MM.1S (cell line): ENCODE data around the gene CHAMP1.

Source experiments
- DNase-seq: peaks from one replicate; pipeline ENCODE4 v3.0.0-alpha.2; 2015
- H2AFZ ChIP-seq: fragments of 300-600 bp; sonication (generic); 2 replicates; pipeline ENCODE4 v1.6.0; 2016; ENCODE audit warnings: antibody characterized with exemption, low read length
- H3F3A ChIP-seq: fragments of 300-600 bp; sonication (generic); 2 replicates; pipeline ENCODE4 v1.6.1; 2016; ENCODE audit warnings: mild to moderate bottlenecking, antibody characterized with exemption, low read length, moderate library complexity, mixed read lengths; ENCODE audit not compliant: insufficient read depth
- H3K27ac ChIP-seq: fragments of 300-600 bp; sonication (generic); 2 replicates; pipeline ENCODE4 v1.5.1; 2016; ENCODE audit warnings: mild to moderate bottlenecking, low read length
- H3K27me3 ChIP-seq: fragments of 300-600 bp; sonication (generic); replicated peaks from 2 replicates; pipeline ENCODE4 v1.6.0; 2016; ENCODE audit warnings: low read length; ENCODE audit not compliant: insufficient read depth
- H3K36me3 ChIP-seq: fragments of 300-600 bp; sonication (generic); replicated peaks from 2 replicates; pipeline ENCODE4 v1.6.1; 2016; ENCODE audit warnings: mild to moderate bottlenecking, low read length, mixed read lengths; ENCODE audit not compliant: insufficient read depth
- H3K4me1 ChIP-seq: fragments of 300-600 bp; sonication (generic); 2 replicates; pipeline ENCODE4 v1.6.1; 2016; ENCODE audit warnings: low read length, mixed read lengths
- H3K4me2 ChIP-seq: fragments of 300-600 bp; sonication (generic); 2 replicates; pipeline ENCODE4 v1.6.0; 2016; ENCODE audit warnings: low read depth, low read length
- H3K4me3 ChIP-seq: fragments of 300-600 bp; sonication (generic); 2 replicates; pipeline ENCODE4 v1.5.1; 2016; ENCODE audit warnings: low read length, mixed read lengths
- H3K79me2 ChIP-seq: fragments of 300-600 bp; sonication (generic); 2 replicates; pipeline ENCODE4 v1.6.1; 2016; ENCODE audit warnings: mixed run types, low read length, mixed read lengths
- H3K9ac ChIP-seq: fragments of 300-600 bp; sonication (generic); 2 replicates; pipeline ENCODE4 v1.6.1; 2016; ENCODE audit warnings: low read length, mixed read lengths
- H3K9me2 ChIP-seq: fragments of 300-600 bp; sonication (generic); replicated peaks from 2 replicates; pipeline ENCODE4 v1.6.1; 2016; ENCODE audit warnings: mild to moderate bottlenecking, low read length, mixed read lengths; ENCODE audit not compliant: insufficient read depth
- H3K9me3 ChIP-seq: fragments of 300-600 bp; sonication (generic); replicated peaks from 2 replicates; pipeline ENCODE4 v1.6.1; 2016; ENCODE audit warnings: mild to moderate bottlenecking, low read length, mixed read lengths; ENCODE audit not compliant: insufficient read depth
- H4K20me1 ChIP-seq: fragments of 300-600 bp; sonication (generic); 2 replicates; pipeline ENCODE4 v1.6.1; 2016; ENCODE audit warnings: mild to moderate bottlenecking, low read length, moderate library complexity, mixed read lengths; ENCODE audit not compliant: insufficient read depth
- CTCF ChIP-seq: fragments of 300-600 bp; sonication (generic); IDR thresholded peaks from 2 replicates; pipeline ENCODE4 v1.5.1; 2016; ENCODE audit warnings: antibody characterized with exemption, low read length, mixed read lengths
- EZH2 ChIP-seq: fragments of 300-600 bp; sonication (generic); optimal IDR thresholded peaks from 2 replicates; pipeline ENCODE3; 2017; ENCODE audit warnings: low read depth, mild to moderate bottlenecking, antibody characterized with exemption, low read length, mixed read lengths
- EZH2phosphoT487 ChIP-seq: fragments of 300-600 bp; sonication (generic); IDR thresholded peaks from 2 replicates; pipeline ENCODE4 v1.6.1; 2018; ENCODE audit warnings: antibody characterized with exemption, low read length

CHAMP1 gene

GRCh38 chr13:114304346-114305034 is 9.8 kb upstream of the CHAMP1 start:
- peaks cover 2% of the 10 kb centered on the region; the same call in 1 of the 2 replicates for H3K36me3 ChIP-seq
- no peak for DNase-seq
- H3K4me2 ChIP-seq = peak overlapping the region; percentile 10; the same call in 1 of the 2 replicates
- H2AFZ ChIP-seq = no peak overlapping the region
- no peaks in the 10 kb centered on the region for H3K9me2 ChIP-seq
- peaks cover 19% of the 10 kb centered on the region for H3F3A ChIP-seq
- no peaks in the 10 kb centered on the region for H3K9me3 ChIP-seq
- H3K4me3 ChIP-seq = no peak overlapping the region
- peaks cover 24% of the 10 kb centered on the region for H3K4me1 ChIP-seq
- no peaks in the 10 kb centered on the region for H3K27me3 ChIP-seq
- no peaks in the 10 kb centered on the region for H4K20me1 ChIP-seq
- no peak for TF ChIP-seq CTCF
- peaks cover 10% of the 10 kb centered on the region for H3K79me2 ChIP-seq
- no peak overlapping the region for H3K27ac ChIP-seq
- no peak overlapping the region for H3K9ac ChIP-seq

- no peak for DNase-seq
- peaks cover 39% of the 10 kb centered on the region for H3F3A ChIP-seq
- H3K36me3 ChIP-seq = no peaks in the 10 kb centered on the region
- no peaks in the 10 kb centered on the region for H4K20me1 ChIP-seq
- no peak overlapping the region for H3K4me3 ChIP-seq
- H3K27me3 ChIP-seq = no peaks in the 10 kb centered on the region
- peak overlapping the region; percentile 67; the same call in 1 of the 2 replicates for H3K27ac ChIP-seq
- H3K4me1 ChIP-seq = peaks cover 42% of the 10 kb centered on the region
- H3K4me2 ChIP-seq = peak overlapping the region; percentile 76
- no peaks in the 10 kb centered on the region for H3K9me3 ChIP-seq
- no peak for TF ChIP-seq EZH2phosphoT487
- no peak for TF ChIP-seq EZH2
- TF ChIP-seq CTCF = no peak
- H3K79me2 ChIP-seq = no peaks in the 10 kb centered on the region
- H2AFZ ChIP-seq = no peak overlapping the region
- peak overlapping the region; percentile 10; the same call in 1 of the 2 replicates for H3K9ac ChIP-seq
- no peaks in the 10 kb centered on the region for H3K9me2 ChIP-seq
Observed at GRCh38 chr13:114309086-114309485, 5.2 kb upstream of the CHAMP1 start.

GRCh38 chr13:114309806-114310410 is 4.4 kb upstream of the CHAMP1 start:
- Histone ChIP-seq H4K20me1 (no peaks in the 10 kb centered on the region), H2AFZ (peak overlapping the region; percentile 15; the same call in 1 of the 2 replicates), H3K4me2 (peak overlapping the region; percentile 76), H3K36me3 (no peaks in the 10 kb centered on the region), H3F3A (peaks cover 39% of the 10 kb centered on the region), H3K4me3 (no peak overlapping the region), H3K27me3 (no peaks in the 10 kb centered on the region), H3K4me1 (peaks cover 35% of the 10 kb centered on the region), H3K27ac (peak overlapping the region; percentile 67), H3K9me3 (no peaks in the 10 kb centered on the region), H3K9me2 (no peaks in the 10 kb centered on the region), H3K79me2 (peaks cover 2% of the 10 kb centered on the region), H3K9ac (peak overlapping the region; percentile 46)
- peak; percentile 90 for DNase-seq
- peak; percentile 32 for TF ChIP-seq CTCF
- no peak for TF ChIP-seq EZH2
